ENCODE results near the gene DAPK2.
"Not testable (repeated sequence)": the region's sequence is repeated elsewhere in the genome, so short reads cannot be mapped to it uniquely, and the experiment has no call there.

Gene DAPK2

GRCh38 chr15:64053674-64054073, 7.4 kb upstream of the DAPK2 start:
- DNase-seq (ENCODE audit: low read depth) = not testable (repeated sequence)

DNA sequence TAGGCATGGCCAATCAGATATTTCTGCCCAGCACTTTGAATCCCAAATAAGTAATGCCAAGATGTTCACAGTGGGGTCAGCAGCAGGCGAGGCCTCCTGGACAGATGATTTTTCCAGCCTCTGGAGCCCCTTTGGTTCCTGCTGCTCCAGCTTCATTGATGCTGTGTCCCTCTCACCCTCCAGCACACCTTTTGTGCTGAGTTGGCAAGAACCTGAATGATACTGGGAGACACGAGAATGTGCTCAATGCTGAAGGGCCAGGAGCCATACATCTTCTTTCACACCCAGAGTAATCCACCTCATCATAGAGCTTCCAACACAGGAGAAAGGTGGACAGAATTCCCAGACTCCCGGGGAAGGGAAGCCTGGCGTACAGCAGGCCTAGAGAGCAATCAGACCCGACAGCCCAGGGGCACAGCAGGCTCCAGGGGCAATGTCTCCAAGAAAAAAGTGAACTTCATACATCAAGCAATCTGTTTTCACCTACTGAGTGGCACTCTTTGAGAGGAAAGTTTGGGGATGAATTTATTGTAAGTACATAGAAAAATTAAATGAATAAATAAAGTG, 6.7 kb upstream of the DAPK2 start:
- DNase-seq (ENCODE audit: low read depth) = no peak

DNA sequence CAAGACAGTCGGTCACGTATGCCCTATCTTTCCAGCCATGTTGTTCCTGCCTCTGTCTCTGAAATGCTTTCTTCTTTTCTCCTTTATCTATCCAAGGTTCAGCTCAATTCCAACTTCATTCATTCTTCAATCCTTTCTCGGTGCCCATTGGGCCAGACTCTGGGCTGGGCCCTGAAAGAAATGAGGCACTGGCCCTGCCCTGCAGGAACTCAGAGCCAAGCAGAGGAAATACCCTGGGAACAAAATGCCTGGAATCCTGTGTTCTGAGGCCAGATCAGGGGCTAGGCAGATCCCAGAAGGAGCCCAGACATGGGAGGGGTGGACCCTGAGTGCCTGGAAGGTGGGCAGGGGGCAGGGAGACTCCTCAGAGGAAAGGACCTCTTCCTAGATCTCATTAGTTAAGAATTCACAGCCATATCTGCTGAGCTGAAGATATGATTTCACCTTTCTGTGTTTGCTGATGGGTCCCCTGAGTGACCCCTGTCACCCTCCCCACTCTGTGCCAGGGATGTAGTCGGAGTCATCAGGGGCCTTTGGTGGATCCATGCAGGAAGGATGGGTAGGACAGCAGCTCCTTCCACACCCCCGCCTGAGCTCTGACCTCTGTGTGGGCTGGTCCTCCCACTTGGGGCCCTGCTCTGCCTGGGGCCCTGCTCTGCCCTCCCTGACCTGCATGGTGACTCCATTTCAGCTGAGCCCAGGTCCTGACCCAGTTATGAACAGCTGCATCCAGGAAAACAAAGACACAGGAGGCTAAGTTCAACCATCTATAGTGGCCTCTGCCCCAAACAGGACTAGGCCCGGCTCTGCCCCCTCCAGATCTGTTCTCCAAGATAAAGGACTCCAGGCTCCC, 5.3 kb upstream of the DAPK2 start:
- no peak for DNase-seq (ENCODE audit: low read depth)

GRCh38 chr15:64051093-64051402, 4.8 kb upstream of the DAPK2 start:
- DNase-seq (ENCODE audit: low read depth) = no peak

DNA sequence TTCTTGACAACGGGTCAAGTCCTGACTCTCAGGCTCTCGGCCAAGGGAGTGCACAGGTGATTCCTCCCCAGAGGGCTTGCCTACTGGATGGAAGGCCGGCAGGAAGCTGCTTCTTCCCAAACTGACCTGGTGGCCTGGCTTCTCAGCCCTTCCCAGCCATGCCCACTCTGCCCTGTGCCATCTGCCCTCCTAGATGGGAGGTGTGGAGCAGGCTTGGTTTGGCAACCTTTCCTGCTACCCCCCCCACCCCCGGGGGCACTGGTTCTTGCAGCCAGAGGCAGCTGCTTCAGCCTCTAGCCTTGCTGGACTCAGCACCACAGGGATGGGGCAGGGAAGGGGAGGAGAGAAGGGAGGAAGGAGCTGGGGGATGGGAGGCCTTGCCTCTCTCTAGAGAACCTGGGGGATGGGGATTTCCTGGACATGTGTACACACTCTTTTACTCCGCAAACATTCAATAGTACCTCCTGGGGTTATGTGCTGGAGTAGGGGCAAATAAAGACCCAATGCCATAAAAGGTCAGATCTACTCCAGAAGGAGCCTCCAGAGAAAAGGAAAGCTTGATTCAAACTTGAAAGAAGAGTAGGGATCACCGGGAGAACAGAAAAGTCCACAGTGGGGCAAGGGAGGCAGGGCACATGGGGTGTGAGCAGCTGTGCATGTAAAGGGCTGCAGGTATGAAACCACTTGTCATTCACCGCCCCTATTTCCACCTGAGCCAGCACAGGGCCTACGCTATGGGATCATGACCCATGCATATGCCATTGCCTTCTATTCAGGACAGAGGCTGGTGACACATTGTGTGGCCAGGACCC, 4.2 kb upstream of the DAPK2 start:
- no peak for DNase-seq (ENCODE audit: low read depth)

DNA sequence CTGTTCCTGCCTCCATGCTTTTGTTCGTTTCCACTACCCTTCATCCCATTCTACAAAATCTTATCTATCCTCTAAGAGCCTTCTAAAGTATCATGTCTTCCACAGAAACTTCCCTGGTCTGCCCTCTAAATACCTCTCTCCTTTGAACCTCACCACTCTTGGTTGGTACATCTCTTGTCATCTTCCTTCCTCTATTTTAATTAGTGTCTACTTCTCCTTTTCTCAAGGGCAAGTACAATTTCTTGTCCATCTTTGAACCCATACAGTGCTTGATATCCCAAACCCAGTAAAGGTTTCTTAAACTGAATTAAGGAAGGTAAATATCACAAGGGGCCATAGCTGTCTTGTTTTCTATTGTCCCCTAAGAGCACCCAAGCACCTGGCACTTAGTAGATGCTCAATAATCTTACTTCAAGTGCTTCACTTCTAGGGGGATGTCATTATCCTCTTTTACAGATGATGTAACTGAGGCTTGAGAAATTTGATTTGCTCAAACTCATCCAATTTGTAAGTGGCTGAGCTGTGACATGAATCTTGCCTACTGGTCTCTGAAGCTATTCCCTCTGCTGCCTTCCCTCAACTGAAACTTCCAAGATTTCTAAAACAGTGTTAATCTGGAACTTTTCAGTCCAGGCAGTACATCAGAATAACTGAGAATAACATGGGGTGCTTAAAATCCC, 2.6 kb upstream of the DAPK2 start:
- no peak for DNase-seq (ENCODE audit: low read depth)

GRCh38 chr15:64045774-64046420, 388 bp downstream of the DAPK2 start:
- peak; percentile 23 for DNase-seq (ENCODE audit: low read depth)

DNA sequence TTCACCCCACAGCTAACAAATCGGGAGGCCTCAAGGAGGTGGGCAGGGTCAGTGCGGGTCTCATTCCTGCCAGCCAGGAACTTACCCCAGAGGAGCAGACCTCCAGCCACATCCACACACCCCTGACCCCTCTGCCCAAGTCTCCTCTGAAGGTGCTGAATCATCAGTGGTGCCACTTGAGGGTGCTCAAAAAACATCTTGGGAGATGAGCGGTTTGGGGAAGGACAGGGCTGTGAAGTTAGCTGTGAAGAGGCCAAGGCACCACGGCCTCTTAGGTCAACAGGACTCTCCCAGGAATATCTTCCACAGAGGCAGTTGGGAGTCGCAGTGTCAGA, 1.2 kb downstream of the DAPK2 start:
- no peak for DNase-seq (ENCODE audit: low read depth)

DNA sequence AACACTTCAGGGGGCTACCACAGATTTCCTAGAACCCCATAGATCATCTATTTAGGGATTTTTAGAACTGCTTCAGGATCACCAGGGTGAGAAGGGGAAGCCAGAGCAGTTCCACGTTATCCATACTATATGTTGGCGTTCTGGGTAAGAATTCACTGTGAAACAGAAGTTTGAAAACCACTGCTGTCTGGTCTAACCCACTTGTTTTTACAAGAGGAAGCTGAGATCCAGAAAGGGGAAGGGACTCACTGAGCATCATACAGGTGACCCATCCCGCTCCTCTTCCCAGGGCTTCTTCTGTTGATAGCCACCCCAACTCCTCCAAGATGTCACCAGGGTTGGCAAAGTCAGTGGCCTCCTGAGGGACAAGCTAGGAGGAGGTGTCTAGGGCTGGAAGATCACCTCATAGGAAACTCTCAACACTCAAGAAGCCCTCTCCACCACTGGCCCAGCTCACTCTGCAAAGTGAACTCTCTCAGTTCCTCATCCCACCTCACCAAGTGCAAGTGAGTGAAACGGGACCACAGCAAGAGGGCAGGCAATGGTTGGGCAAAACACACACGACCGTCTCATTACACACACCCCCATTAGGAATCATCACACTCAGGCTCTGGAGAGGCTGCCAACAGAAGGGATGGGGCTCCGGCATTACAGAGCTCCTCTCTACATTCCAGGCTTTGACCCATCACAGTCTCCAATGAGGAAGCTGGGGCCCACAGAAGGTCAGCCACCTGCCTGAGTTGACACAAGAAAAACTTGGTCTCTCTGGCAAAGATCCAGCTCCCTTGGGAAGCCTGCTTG, 1.8 kb downstream of the DAPK2 start:
- DNase-seq (ENCODE audit: low read depth) = no peak

GRCh38 chr15:64038878-64039610, 7.2 kb downstream of the DAPK2 start:
- no peak for DNase-seq (ENCODE audit: low read depth)

- DNase-seq (ENCODE audit: low read depth) = no peak
These were observed 8.3 kb downstream of the DAPK2 start for GRCh38 chr15:64037966-64038365.

DNA sequence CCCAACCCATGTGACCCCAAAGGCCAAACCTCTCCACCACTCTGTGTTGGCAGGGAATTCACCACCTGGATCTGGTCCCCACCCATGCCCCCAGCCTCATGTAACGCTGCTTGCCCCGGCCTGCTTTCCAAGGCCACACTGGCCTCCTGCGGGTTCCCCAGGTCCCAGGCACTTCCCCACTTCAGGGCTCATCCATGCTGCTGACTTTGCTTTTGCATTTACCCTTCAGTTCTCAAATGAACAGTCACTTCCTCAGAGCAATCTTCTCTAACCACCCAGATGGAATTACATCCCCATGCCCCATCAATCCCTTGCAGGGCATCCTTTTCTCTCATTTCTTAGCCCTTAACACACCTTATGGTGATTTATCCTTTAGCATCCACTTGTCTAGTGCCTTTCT, 9.2 kb downstream of the DAPK2 start:
- no peak for DNase-seq (ENCODE audit: low read depth)

DNA sequence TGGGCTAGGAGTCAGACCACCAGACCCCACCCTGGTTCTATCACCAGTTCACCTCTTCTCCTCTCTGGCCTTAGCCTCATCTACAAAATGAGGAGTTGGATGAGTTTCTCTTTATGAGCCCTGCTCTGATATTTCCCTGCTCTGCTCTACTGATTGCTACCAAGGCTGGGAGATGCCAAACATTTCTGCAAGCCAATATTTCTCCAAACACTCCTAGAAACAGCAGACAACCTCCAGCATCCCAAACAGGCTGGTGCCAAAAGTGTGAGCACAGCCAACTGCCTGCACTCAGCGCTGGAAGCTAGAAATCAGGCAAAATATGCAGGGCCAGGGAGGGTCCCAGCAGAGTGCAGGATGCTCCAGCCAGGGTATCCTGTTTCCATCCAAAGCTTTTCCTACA, 10.8 kb downstream of the DAPK2 start:
- no peak for DNase-seq (ENCODE audit: low read depth)

DNA sequence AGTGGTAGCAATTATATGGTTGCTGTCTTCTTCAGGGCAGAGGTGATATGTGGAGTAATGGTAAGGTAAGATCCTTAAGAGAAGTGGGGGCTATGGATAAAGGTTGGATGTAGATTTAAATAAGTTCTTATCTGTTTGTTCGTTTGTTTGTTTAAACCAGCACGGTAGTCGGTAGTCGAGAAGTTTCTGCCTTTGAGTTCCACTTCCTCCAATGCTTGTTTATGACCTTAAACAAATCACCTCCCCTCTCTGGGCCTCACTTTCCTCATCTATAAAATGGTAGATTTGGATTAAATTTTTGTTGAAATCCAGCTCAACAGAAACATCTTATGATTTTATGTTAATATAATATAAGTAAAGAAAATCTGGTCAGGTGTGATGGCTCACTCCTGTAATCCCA, 11.8 kb downstream of the DAPK2 start:
- no peak for DNase-seq (ENCODE audit: low read depth)

- no peak for DNase-seq (ENCODE audit: low read depth)
These were observed 14.0 kb downstream of the DAPK2 start for GRCh38 chr15:64032329-64032728.

GRCh38 chr15:64030123-64030522, 16.2 kb downstream of the DAPK2 start:
- no peak for DNase-seq (ENCODE audit: low read depth)

DNA sequence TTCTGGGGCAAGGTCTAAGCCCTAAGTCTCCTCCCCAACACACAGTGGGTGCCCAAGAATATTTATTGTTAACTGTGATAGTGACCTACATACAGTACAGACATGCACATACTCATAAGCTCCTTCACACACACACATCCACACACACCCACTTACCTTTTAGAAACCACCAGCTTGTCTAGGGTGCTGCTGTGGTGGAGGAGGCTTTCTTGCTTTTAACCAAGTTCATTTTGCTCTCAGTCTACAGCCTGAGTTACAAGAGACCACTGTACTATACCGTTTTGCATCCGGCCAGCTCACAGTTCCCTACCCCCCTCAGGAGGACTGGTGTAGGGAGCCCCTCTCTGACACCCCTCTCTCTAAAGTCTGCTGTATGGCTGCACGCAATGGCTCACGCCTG, 16.7 kb downstream of the DAPK2 start:
- no peak for DNase-seq (ENCODE audit: low read depth)

DNA sequence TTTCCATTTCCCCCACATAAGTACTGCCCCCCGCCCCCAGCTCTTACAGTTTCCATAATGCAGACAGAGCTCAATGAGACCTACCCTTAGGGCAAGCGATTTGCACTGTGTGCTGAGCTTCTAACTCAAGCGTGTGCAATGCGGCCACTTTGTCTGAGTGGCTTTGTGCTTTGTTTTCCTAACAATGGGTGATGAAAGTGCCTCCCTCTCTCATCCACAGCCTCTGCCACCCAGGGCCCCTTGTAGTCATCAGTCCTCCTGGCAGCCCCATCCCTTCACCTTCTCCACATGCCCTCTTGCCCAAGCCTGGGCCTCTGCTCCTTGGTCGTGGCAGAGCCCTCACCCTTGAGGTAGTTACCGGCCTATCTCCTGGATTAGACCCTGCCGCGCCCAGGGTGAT, 17.2 kb downstream of the DAPK2 start:
- no peak for DNase-seq (ENCODE audit: low read depth)

DNA sequence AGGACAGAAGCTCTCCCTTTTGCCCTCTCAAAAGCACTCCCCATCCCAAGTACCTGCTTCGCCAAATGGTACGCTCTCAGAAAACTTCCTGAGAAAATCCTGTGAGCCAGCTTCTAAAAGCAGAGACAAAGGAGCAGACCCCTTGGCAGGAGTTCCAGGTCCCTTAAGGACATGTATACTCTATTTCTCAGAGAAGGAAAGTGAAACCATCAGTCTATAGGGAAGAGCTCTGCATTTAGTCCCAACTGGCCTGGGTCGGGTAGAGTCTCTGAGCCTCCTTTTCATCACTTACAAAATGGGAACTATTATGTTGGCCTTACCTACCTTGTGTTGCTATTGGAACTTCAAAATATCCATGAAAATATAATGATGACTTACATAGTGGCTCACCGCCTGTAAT, 19.7 kb downstream of the DAPK2 start:
- DNase-seq (ENCODE audit: low read depth) = no peak

DNA sequence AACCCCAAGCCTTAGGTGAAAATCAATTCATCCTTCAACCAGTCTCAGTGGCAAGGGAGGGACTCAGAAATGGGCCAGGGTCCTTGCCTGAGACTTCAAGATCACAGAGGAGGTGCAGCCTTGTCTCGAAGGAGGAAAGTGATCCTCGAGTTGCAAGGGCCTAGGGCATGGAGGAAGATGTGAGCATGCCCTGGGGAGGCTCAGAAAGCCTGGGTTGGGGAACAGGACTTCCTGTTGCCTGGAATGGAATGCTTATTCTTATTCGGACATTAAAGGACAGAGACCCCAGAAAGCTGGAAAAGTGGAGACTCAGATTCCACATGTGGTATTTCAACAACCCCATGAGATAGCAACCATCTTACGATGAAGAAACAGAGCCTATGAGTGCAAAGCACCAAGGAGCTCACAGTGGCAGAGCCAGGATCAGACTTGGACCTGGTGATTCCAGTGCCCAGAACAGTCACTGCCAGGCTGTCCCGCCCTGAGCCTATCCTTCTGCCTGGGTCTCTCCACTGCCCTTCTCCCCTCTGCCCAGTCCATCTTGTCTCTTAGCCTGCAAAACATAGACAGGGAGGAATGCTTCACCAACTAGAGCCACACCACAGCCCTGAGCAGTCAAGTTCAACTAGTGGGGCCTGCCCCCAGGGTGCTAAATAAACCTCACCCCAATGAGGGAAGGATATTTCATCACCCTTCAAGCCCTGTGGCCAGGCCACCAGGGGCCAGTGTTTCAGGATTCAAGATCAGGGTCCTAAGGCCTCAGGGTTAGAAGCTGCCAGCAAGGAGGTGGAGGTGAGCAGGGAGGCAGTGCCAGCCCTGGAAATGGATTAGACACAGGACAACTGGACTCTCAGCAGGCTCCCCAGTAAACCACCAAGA, 21.9 kb downstream of the DAPK2 start:
- peak; percentile 55 for DNase-seq (ENCODE audit: low read depth)
